Measurements from ENCODE around the gene MAPK11. TPM values are rescaled to one million over a fixed set of nuclear protein-coding genes. Genes with fewer than 3 reads are reported as not detected.
"Not testable (repeated sequence)": the region's sequence is repeated elsewhere in the genome, so short reads cannot be mapped to it uniquely, and the experiment has no call there.

The MAPK11 gene
- polyA plus RNA-seq, 3 donors: 8.3 to 10.2 (median 9.7) TPM

- DNase-seq: no peak
Measured at GRCh38 chr22:50278956-50279619, 8.9 kb upstream of the MAPK11 start.

- DNase-seq: no peak
Measured at GRCh38 chr22:50278461-50278860, 8.3 kb upstream of the MAPK11 start.

GRCh38 chr22:50277761-50278160 lies 7.6 kb upstream of the MAPK11 start:
- no peak for DNase-seq

GRCh38 chr22:50276143-50276542 lies 6.0 kb upstream of the MAPK11 start:
- DNase-seq: no peak

GRCh38 chr22:50275181-50276055 lies 5.2 kb upstream of the MAPK11 start:
- DNase-seq: no peak

- no peak for DNase-seq
Measured at GRCh38 chr22:50274771-50275170, 4.6 kb upstream of the MAPK11 start.

- no peak for DNase-seq
Measured at GRCh38 chr22:50274311-50274710, 4.1 kb upstream of the MAPK11 start.

GRCh38 chr22:50273781-50274180 lies 3.6 kb upstream of the MAPK11 start:
- DNase-seq: not testable (repeated sequence)

GRCh38 chr22:50273352-50273751 lies 3.2 kb upstream of the MAPK11 start:
- not testable (repeated sequence) for DNase-seq

GRCh38 chr22:50272044-50272802 lies 2.0 kb upstream of the MAPK11 start:
- DNase-seq: no peak

- no peak for DNase-seq
Measured at GRCh38 chr22:50271519-50271970, 1.4 kb upstream of the MAPK11 start.

GRCh38 chr22:50270666-50271394 lies 650 bp upstream of the MAPK11 start:
- no peak for DNase-seq

GRCh38 chr22:50269573-50269969 lies 609 bp downstream of the MAPK11 start:
- DNase-seq: no peak

- no peak for DNase-seq
Measured at GRCh38 chr22:50268655-50269113, 1.5 kb downstream of the MAPK11 start.

- DNase-seq: no peak
Measured at GRCh38 chr22:50267591-50268390, 2.4 kb downstream of the MAPK11 start.

- DNase-seq: no peak
Measured at GRCh38 chr22:50266994-50267393, 3.2 kb downstream of the MAPK11 start.

GRCh38 chr22:50264946-50265669 lies 5.1 kb downstream of the MAPK11 start:
- DNase-seq: no peak

GRCh38 chr22:50264104-50264745 lies 6.0 kb downstream of the MAPK11 start:
- DNase-seq: no peak

- no peak for DNase-seq
Measured at GRCh38 chr22:50262973-50263617, 7.1 kb downstream of the MAPK11 start.

All from renal pelvis (tissue), 4 donors.